Mucosa of descending colon (tissue), 3 donors: ENCODE data around the gene MYO18B. TPM values are rescaled to one million over a fixed set of nuclear protein-coding genes. Genes with fewer than 3 reads are reported as not detected.

Experiments
- ATAC-seq: fragments of 200-7000 bp; cut with Tn5 transposase; one replicate; pipeline ENCODE4 v1.9.1; 2020; ENCODE audit warnings: mild to moderate bottlenecking, moderate library complexity
- DNase-seq, 3 donors: peaks; one replicate each; pipeline ENCODE4 v3.0.0-alpha.2; 2020
- H3K36me3 ChIP-seq: fragments of 200-600 bp; one replicate; pipeline ENCODE4 v1.8.0; 2021; ENCODE audit warnings: low read depth, mild to moderate bottlenecking
- H3K4me1 ChIP-seq: fragments of 200-600 bp; one replicate; pipeline ENCODE4 v1.8.0; 2021; ENCODE audit warnings: low read depth, mild to moderate bottlenecking
- H3K4me3 ChIP-seq: fragments of 200-600 bp; one replicate; pipeline ENCODE4 v1.8.0; 2021; ENCODE audit warnings: mild to moderate bottlenecking
- H3K9me3 ChIP-seq: fragments of 200-600 bp; one replicate; pipeline ENCODE4 v1.8.0; 2021; ENCODE audit warnings: mild to moderate bottlenecking
- CTCF ChIP-seq: fragments of 200-600 bp; IDR thresholded peaks from one replicate; pipeline ENCODE4 v1.8.0; 2022; ENCODE audit warnings: antibody characterized with exemption, mild to moderate bottlenecking
- intact Hi-C, 2 donors: fragments of 100-400 bp; cut with DNase I in 1 of 2; cut with micrococcal nuclease in 1 of 2; formaldehyde crosslinking; loops; one replicate each; pipeline versions ENCODE4 v1.11.0 to v1.11.1; 2022; cut with DNase I, micrococcal nuclease
- total RNA-seq, 3 donors: library from RNA; stranded (reverse); fragmentation: NEBNext Ultra II Directional in 2 of 3; extraction: Animal tissue kit (Norgen Biotek cat#: 25700) in 2 of 3; gene quantifications; one replicate each; pipeline versions ENCODE4 v1.2.1 to v1.2.4, GENCODE V29; 2021 to 2023
- donor health status: DM: no; HTN: no; CAD: no; lungs with moderate emphysema.
- donor health status: DM: no; HTN: no; CAD: no.
- donor health status: DM: no; HTN: yes; CAD: no.

The MYO18B gene
- total RNA-seq, 3 donors from 2014 or later = 0.03 to 0.17 (median 0.12) TPM

- no peak for ATAC-seq
- intact Hi-C loops = no loop called here
- no peak for TF ChIP-seq CTCF
- DNase-seq = no peak
- Histone ChIP-seq H3K9me3 (peaks cover 3% of the 10 kb centered on the region), H3K4me1 (no peaks in the 10 kb centered on the region), H3K36me3 (no peaks in the 10 kb centered on the region), H3K4me3 (no peak overlapping the region)
These were observed 91.7 kb downstream of the MYO18B start for GRCh38 chr22:25833676-25834075.

GRCh38 chr22:25834490-25834889 lies 92.5 kb downstream of the MYO18B start:
- ATAC-seq = no peak
- intact Hi-C loops = no loop called here

GRCh38 chr22:25835348-25835747 lies 93.4 kb downstream of the MYO18B start:
- Histone ChIP-seq H3K36me3 (no peaks in the 10 kb centered on the region), H3K4me3 (no peak overlapping the region), H3K9me3 (peaks cover under 1% of the 10 kb centered on the region), H3K4me1 (no peaks in the 10 kb centered on the region)
- DNase-seq (no peak), ATAC-seq (no peak)
- intact Hi-C loops = no loop called here
- no peak for TF ChIP-seq CTCF

More at GRCh38 chr22:25834490-25834889, 92.5 kb downstream of the MYO18B start:
- Histone ChIP-seq H3K36me3 (no peaks in the 10 kb centered on the region), H3K9me3 (peaks cover 3% of the 10 kb centered on the region), H3K4me1 (no peaks in the 10 kb centered on the region), H3K4me3 (no peak overlapping the region)
- no peak for TF ChIP-seq CTCF
- no peak for DNase-seq

- TF ChIP-seq CTCF = no peak
- DNase-seq = no peak
These were observed 95.4 kb downstream of the MYO18B start for GRCh38 chr22:25837288-25837900.

GRCh38 chr22:25838960-25839741 lies 97.2 kb downstream of the MYO18B start:
- TF ChIP-seq CTCF = no peak
- ATAC-seq = no peak
- no peak overlapping the region for H3K4me3 ChIP-seq
- no peaks in the 10 kb centered on the region for H3K4me1 ChIP-seq
- no peak for DNase-seq
- no peaks in the 10 kb centered on the region for H3K9me3 ChIP-seq
- intact Hi-C loops = no loop called here
- H3K36me3 ChIP-seq = no peaks in the 10 kb centered on the region

More at GRCh38 chr22:25837288-25837900, 95.4 kb downstream of the MYO18B start:
- no peak for ATAC-seq
- Histone ChIP-seq H3K36me3 (no peaks in the 10 kb centered on the region), H3K9me3 (no peaks in the 10 kb centered on the region), H3K4me1 (no peaks in the 10 kb centered on the region), H3K4me3 (no peak overlapping the region)
- intact Hi-C loops = no loop called here
